Activated T-cell treated with anti-CD3 and anti-CD28 coated beads for 1 hour (primary cell): ENCODE data around the gene SHROOM3.
"Not testable (repeated sequence)": the region's sequence is repeated elsewhere in the genome, so short reads cannot be mapped to it uniquely, and the experiment has no call there.

Experiments
- DNase-seq: peaks from one replicate; pipeline ENCODE4 v3.0.0-alpha.2; 2020; ENCODE audit warnings: low read depth

SHROOM3 gene

GRCh38 chr4:76434901-76435527 lies at the start of gene SHROOM3:
Gene SHROOM3, plus strand, starts transcription at chr4:76435229. Its CDS starts 824 bp downstream, at chr4:76436053.
- DNase-seq: no peak

GRCh38 chr4:76385974-76386373 lies 49.1 kb upstream of the SHROOM3 start:
- no peak for DNase-seq

GRCh38 chr4:76386566-76387305 lies 48.3 kb upstream of the SHROOM3 start:
- DNase-seq: no peak

- DNase-seq: no peak
Measured at GRCh38 chr4:76388160-76388908, 46.7 kb upstream of the SHROOM3 start.

- no peak for DNase-seq
Measured at GRCh38 chr4:76401654-76402053, 33.4 kb upstream of the SHROOM3 start.

- no peak for DNase-seq
Measured at GRCh38 chr4:76406081-76406480, 28.9 kb upstream of the SHROOM3 start.

GRCh38 chr4:76407440-76408119 lies 27.4 kb upstream of the SHROOM3 start:
- no peak for DNase-seq

- DNase-seq: no peak
Measured at GRCh38 chr4:76410636-76411035, 24.4 kb upstream of the SHROOM3 start.

GRCh38 chr4:76420188-76420761 lies 14.8 kb upstream of the SHROOM3 start:
- DNase-seq: no peak

GRCh38 chr4:76420762-76421581 lies 14.1 kb upstream of the SHROOM3 start, which contains the start of gene CCDC158:
Gene CCDC158, minus strand, starts transcription at chr4:76421141. Its CDS starts 17,934 bp downstream, at chr4:76403207.
- no peak for DNase-seq

- not testable (repeated sequence) for DNase-seq
Measured at GRCh38 chr4:76423159-76423558, 11.9 kb upstream of the SHROOM3 start.

- DNase-seq: no peak
Measured at GRCh38 chr4:76426272-76426671, 8.8 kb upstream of the SHROOM3 start.

GRCh38 chr4:76429636-76430035 lies 5.4 kb upstream of the SHROOM3 start:
- no peak for DNase-seq

- DNase-seq: no peak
Measured at GRCh38 chr4:76430519-76431388, 4.3 kb upstream of the SHROOM3 start.

- no peak for DNase-seq
Measured at GRCh38 chr4:76435528-76436319, 695 bp downstream of the SHROOM3 start.

GRCh38 chr4:76439491-76439890 lies 4.5 kb downstream of the SHROOM3 start:
- no peak for DNase-seq

- no peak for DNase-seq
Measured at GRCh38 chr4:76441881-76442280, 6.9 kb downstream of the SHROOM3 start.

GRCh38 chr4:76442807-76443206 lies 7.8 kb downstream of the SHROOM3 start:
- no peak for DNase-seq

GRCh38 chr4:76443376-76443775 lies 8.3 kb downstream of the SHROOM3 start:
- no peak for DNase-seq
